Hematopoietic multipotent progenitor cell treated with erythropoietin and hydrocortisone succinate and interleukin-3 and kit ligand, for 6 days (in vitro differentiated cells): ENCODE measurements around the gene WDFY2.
A peak's percentile ranks its signal among the peaks of the same experiment; 100 is the strongest.
"Not testable (repeated sequence)": the region's sequence is repeated elsewhere in the genome, so short reads cannot be mapped to it uniquely, and the experiment has no call there.

Experiments
- DNase-seq: peaks from one replicate; pipeline ENCODE4 v3.0.0-alpha.2; 2015

Gene WDFY2, protein sequence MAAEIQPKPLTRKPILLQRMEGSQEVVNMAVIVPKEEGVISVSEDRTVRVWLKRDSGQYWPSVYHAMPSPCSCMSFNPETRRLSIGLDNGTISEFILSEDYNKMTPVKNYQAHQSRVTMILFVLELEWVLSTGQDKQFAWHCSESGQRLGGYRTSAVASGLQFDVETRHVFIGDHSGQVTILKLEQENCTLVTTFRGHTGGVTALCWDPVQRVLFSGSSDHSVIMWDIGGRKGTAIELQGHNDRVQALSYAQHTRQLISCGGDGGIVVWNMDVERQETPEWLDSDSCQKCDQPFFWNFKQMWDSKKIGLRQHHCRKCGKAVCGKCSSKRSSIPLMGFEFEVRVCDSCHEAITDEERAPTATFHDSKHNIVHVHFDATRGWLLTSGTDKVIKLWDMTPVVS

DNA sequence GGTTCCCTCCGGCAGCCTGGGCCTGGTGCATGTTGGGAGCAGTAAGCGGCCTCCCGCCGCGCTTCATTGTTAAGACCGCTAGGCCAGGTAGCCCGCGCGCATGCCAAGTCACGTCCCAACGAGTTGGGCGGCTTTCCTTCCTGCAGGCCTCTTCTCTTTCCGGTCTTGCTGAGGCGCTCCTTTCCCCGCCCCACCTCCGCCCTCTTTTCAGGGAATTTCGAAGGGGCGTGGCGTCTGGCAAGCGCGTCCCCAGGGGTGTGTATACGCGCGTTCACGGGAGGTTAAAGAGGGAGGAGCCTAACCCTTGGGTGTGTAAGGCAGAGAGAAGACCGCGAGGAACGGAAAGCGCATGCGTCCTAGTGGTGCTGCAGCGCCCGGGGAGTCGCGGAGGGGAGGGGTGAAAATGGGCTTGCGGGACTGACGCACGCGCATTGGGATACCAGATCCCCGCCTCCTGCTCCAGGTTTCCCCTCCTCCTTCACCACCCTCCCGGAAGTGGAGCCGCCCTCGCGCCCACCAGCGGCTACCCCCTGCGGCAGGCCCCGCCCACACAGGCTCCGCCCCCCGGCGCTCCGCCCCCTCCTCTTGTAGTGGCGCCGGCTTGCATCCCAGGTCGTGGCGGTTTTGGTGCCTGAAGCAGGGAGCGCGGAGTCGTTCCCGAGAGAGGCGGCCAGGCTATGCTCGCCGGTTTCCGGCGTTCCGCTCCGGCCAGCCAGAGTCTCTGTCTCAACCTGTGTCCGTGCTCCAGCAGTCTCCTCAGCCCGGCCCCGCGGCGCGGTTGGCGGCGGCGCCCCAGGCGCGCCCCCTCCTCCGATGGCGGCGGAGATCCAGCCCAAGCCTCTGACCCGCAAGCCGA, at the start of gene WDFY2:
Gene WDFY2 (plus strand): TSS at position 588 of the 856 bp plus-strand sequence. CDS start 226 bp downstream, at position 814.
- DNase-seq, result peak; percentile 100

DNA sequence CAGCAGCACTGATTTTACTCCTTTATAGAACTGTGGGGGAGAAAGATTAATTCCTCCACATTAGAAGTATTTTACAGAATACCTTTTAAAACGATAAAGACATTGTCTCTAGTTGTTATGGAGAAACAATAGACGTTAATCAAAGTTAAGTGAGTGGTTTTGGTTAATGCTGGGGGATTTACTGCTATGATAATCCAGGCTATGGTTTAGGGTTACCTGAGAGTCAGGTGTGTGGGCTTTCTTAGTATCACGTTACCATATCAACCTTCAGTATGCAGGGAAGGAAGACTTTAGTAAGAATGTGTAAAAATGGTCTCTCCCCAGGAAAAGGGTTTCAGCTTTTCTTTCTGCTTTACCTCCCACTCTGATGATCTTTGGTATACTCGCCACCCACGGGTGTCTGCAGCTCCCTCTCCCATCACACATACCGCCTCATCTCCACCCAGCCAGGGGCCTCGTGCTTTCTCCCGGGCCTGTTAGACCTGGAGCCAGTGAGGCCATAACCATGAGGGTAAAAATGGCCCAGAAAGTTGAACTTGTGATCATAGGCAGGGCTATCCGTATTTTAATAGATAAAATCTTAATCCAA, 45.6 kb upstream of the WDFY2 start:
- no peak for DNase-seq

DNA sequence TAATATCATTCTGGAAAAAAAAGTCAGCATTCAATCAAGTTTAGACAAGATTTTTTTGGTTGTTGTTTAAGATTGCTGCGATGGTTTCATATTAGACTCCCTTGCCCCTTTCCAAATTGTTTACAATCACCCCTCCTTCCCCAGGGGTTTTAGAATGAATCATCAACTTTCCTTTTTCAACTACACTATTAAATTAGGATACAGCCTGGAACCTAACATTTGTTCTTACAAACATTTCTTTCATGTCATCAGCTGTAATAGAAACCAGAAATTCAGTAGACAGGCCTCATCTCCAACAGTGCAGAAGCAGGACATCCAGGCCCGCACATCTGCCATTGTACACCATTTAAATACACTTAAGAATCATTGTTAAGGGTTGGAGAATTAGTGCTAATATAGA, 44.4 kb upstream of the WDFY2 start:
- DNase-seq, result no peak

DNA sequence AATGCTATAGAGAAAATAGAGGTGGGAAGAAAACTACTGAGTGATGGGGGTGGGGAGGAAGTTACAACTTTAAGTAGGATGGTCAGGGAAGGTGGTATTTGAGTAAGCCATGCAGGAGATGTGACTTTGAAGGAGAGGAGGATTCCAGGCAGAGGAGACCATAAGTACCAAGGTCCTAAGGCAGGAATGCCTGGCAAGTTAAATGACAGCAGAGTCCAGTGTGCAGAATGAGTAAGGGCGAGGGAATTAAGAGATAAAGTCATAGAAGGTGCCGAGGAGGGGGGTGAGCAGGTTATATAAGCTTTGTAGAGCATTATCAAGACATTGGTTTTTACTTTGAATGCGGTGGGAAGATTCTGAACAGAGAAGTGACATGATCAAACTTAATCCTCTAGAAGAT, 43.2 kb upstream of the WDFY2 start:
- no peak for DNase-seq

DNA sequence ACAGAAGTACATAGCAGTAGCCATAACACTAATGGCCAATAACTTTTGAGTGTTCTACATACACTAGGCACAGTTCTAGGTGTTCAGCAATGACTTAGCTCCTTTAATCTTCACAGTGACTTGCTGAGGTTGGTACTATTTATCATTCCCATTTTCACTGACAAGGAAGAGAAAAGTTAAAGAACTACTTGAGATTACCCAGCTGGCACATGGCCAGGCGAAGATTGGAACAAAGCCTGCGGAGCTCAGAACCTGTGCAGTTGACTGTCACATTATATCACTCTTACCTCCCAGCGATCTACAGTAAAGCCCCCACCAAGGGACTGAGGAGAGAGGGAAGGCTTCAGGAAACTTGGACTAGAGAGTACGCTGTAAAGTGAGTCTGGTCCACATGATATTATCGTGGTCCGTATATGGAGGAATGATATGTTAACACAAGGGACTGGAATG, 42.4 kb upstream of the WDFY2 start:
- DNase-seq, result peak; percentile 45

DNA sequence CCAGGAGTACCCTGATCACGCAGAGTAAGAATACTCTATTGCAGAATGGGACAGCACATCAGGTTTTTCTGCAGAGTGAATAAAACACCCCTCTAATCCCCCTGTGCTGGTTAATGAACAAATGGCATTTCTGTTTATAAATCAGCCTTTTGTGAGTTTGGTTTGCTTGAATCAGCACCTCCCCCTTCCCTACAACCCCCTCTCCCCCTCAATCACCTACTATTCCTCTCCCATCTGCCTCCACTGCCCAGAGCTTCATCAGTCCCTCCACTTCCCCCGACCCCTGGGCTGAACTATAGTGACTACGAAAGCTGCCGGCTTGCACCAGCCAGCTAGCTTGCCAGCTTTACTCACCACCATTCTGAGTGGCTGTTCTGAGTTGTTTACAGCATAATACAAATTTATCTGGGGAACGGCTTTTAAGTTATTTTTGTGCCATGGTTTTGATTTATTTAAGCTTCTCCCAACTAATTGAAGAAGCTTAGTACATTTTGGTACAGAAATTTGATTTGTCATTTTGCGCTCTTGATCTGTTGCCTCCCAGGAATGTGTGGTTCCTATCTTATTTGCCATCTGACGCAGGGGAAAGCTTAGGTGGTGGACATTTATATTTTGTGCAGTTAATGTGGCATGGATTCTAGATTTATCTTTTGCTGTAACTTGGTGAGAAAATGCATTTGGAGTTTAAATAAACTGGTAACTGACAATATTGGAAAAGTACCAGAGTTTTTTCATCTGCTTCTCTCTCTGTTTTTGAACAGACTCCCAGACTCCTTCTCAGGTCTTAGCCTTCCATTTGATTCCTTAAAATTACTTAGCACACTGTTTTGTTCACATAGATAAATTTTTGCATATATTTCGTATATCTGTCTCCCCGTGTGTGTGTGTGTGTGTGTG, 41.7 kb upstream of the WDFY2 start:
- peak; percentile 35 for DNase-seq

DNA sequence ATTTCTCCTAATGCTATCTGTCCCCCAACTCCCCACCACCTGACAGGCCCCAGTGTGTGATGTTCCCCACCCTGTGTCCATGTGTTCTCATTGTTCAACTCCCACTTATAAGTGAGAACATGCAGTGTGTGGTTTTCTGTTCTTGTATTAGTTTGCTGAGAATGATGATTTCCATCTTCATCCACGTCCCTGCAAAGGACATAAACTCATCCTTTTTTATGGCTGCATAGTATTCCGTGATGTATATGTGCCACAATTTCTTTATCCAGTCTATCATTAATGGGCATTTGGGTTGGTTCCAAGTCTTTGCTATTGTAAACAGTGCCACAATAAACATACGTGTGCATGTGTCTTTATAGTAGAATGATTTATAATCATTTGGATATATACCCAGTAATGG, 38.8 kb upstream of the WDFY2 start:
- DNase-seq, result not testable (repeated sequence)

DNA sequence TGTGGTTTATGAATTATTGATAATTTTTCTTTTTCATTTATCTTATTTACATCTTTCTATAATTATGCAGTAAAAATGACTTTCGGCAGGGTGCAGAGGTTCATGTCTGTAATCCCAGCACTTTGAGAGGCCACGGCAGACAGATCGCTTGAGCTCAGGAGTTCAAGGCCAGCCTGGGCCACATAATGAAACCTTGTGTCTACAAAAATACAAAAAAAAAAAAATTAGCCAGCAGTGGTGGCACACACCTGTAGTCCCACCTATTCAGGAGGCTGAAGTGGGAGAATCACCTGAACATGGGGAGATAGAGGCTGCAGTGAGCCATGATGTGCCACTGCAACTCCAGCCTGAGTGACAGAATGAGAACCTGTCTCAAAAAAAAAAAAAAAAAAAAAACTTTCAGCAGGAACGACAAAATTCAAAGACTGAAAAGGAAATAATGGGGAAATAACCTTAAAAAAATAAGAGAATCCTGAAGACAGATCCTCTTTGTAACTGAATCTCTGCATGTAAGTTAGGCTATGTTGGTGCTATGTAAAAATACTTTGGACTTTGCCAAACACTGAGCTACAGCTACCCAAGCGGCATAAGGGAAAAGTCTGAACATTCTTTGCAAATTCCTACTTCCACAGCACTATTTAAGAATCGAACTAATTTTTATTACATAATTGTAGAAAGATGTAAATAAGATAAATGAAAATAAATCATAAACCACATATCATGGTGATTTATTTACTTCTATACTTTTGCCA, 36.7 kb upstream of the WDFY2 start:
- DNase-seq, result no peak

DNA sequence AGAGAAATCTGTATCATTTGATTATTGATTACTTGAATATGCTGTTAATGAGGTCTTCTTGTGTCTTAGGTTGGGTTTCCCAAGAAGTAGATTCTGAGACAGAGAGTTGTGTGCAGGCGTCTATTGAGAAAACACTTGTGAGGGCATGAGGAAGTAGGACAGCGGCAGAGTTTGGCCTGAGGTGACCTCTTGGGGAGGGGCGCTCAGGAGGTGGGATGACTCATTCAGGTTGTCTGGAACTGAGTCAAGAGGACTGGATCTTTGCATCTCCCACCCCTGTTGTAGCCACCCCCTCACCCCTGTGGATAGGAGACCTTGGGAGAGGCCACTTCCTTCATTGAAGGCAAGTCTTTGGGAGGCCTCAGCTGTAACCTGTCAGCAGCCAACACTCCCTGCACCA, 35.2 kb upstream of the WDFY2 start:
- peak; percentile 43 for DNase-seq

DNA sequence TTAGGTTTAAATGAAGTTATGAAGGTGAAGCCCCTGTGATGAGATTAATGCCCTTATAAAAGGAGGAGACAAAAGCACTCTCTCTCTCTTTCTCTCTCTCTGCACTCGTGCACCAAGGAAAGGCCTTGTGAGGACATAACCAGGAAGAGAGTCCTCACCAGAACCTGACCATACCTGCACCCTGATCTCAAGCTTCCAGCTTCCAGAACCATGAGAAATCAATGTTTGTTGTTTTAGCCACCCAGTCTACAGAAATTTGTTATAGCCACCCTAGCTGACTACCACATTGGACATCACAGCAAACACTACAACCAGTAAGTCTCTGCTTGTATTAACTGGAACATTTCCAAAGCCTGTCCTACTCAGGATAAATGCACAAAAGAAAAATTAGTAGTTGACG, 34.7 kb upstream of the WDFY2 start:
- DNase-seq, result no peak

DNA sequence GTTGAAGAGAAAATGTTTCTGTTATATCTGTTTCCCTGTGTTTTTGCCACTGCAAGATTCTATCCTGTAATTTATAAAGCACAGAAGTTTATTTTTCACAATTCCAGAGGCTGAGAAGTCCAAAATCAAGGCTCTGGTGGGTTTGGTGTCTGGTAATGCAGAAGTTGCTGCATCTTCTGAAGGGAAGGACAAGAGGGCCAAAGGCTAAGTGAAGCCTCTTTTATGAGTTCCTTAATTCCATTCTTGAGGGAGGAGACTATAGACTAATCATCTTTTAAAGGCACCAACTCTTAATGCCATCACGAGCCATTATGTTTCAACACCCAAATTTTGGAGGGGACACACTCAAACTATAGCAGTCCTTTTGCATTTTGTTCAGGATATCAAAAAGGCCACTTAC, 34.1 kb upstream of the WDFY2 start:
- DNase-seq, result no peak

DNA sequence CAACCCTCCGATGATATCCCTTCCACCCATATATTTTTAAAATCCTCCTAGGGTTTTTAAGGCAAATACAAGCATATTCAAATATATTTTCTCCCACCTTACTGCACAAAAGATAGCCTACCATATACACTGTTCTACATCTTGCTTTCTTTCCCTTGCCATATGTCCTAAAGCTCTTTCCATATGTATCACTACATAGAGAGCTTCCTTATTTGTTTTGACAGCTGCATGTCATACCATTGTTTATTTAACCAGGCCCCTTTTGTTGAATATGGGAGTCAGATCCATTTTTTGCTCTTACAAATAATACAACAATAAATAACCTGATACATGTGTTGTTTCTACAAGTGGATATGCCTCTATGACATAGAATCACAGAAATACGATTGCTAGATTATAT, 32.8 kb upstream of the WDFY2 start:
- DNase-seq, result no peak

DNA sequence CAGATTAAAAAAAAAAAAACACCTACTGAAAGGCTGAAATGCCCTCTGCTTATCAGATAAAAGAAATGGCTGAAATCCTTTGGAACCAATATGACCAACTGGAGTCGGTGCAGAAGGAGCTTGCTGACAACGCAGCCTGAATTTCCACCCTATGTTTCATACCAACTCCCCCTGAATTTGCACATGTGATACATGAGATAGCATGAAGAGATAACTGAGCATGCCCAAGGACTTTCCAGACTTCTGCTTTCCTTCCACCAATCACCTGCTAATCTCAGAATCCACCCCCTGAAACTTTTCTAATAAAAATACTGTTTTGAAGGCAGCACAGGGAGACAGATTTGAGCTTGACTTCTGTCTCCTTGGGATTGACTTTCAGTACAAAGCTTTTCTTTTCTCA, 32.2 kb upstream of the WDFY2 start:
- DNase-seq, result peak; percentile 67

DNA sequence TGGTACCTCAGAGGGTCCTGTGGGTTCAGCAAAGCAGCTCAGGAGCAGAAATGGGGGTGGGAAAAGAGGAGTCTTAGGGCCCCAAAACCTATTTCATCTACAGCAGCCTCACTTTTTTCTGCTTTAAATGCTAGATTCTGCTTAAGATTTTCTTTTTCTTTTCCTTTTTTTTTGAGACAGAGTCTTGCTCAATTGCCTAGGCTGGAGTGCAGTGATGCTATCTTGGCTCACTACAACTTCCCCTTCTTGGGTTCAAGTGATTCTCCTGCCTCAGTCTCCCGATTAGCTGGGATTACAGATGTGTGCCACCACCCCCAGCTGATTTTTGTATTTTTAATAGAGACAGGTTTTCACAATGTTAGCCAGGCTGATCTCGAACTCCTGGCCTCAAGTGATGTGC, 30.7 kb upstream of the WDFY2 start:
- peak; percentile 24 for DNase-seq

DNA sequence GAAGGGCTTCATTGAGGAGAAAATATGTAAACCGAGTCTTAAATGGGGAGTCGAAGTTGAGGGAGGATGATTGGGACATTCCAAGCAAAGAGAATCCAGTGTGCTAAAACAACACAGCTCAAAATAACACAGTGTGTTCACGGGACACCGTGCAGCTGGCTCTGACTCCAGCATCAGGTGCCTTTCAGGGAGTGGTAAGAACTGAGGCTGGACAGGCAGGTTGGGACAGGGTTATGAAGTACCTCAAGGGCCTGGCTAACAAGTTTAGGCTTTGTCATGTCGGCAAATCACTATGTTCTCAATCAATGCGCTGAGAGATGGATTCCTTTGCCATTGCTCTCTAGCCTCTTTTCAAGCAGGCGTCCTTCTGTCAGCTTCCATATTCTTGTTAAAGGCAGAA, 27.5 kb upstream of the WDFY2 start:
- DNase-seq, result no peak

DNA sequence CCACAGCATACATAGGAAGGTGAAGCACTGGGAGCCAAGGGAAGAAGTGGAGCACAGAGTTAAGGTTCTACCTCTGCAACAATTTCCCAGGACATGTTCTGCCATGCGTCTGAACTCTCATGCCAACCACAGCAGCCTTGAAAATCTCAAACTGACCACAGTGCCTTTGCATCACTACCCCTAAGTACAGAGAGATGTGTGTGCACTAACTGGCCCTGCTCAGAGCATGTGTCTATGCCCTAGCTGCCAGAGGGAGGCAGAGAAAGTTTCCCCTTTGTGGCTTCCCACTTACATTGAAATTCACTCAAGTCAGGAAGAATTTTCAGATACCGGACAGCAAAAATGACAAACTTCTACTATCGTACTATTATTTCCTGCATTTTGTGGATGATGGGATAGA, 26.8 kb upstream of the WDFY2 start:
- no peak for DNase-seq

DNA sequence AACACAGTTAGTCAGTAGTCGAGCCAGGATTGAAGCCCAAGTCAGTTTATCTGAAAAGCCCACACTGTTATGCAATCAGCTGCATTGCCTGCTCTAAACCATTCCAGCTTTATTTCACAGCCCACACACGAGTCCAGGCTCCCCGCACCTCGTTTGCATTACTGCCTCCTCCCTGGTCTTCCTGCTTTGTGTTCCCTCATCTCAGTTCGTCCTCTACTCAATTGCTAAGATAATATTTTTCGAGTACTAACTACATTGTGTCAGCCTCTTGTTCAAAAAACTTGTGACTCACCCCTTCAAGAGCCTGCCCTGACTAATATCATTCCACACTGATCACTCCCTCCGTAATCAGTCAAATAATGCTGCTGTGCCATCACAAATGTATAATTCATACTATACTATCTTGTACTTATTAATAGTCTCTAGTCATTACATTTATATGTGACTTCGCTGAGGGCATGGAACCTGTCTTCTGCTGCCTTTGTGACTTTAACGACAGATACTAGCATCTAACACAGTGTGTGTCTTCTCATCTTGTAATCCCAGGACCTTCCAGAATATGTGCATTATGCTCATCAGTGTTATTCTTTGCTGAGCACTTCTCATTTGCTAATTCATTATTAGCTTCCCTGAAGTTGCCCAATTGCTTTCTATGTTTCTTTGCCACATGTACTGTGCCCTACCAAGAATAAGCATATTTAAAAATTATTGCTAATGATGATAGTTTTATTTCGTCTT, 26.2 kb upstream of the WDFY2 start:
- peak; percentile 17 for DNase-seq

DNA sequence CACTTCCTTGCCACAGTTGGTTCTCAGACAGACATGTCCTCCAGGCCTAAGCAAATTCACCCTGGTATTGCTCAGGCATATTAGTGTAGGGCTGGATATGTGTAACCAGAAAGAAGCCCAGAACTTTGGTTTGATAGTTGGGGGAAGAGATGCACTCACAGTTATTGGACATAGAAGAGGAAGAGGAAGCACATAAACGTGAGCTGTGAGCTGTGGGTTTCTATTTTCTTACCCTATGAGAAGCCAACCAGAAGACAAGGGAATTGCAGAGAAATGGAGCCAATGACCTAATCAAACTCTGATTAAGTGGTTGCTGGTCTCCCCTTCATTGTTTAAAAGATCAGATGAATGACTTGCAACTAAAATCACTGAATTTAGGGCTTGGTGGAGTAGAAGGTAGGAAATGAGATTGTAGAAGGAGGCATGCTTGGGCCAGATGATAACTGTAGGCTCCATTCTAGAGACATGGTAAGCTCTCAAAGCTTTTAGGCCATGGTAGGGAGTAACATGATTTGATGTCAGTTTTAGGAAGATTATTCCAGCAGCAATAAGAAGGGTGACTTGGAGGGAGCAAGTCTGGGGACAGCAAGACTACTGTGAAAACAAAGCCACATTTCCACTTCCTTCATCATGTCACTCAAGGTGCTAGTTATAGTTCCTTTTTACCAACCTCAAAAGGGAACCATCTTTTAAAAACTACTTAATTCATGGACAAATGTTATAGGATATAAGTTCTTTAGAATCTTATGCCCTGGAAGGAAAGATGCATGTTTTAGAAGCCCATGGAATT, 24.1 kb upstream of the WDFY2 start:
- peak; percentile 34 for DNase-seq

DNA sequence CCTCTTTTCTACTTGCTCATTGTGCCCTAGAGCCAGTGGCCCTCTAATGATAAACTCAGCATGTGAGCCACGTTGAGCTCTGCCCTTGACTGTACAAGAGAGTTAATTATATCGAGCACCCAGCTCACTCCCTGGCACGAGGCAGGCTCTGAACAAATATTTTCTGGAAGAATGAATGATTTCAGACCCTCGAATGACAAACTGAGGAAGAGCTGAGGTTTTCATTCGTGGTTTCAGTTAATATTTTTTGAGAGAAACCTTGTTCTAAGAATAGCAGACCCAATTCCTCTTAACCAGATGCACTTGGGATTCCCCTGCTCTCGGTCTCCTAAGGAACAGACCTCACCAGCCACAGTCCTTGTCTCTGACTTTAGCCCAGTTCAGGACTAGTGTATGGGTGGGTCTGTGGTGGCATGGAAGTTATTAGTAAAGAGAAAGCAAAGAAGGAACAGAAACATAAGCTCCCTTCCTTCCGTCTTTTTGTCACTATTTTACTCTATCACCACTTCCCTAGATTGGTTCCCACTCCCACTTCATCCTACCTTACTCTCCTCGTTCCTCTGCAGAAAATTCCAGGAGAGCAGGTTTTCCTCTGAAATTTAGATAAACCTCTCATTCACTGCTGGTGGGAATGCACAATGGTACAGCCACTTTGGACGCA, 22.1 kb upstream of the WDFY2 start:
- no peak for DNase-seq

DNA sequence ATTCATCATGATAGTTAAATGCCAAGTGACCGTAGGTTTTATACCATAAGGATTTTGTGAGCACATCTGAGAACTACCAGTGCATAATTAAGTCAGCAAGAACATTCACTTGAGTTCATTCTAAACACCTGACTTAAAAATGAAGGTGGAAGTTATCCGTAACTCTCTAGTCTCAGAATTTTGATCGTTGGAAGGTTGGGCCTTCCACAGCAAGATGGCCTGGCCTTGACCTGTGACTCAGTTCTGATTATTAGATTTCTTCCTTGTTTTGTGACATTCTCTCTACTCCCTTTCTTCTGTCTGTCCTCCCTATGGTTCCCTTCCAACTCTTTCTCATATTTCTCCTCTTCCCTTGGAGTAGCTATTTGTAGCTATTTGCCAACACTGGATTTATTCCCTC, 20.0 kb upstream of the WDFY2 start:
- DNase-seq, result no peak
